Measurements from ENCODE around the gene TC2N. TPM values are rescaled to one million over a fixed set of nuclear protein-coding genes. Genes with fewer than 3 reads are reported as not detected.

The TC2N gene
- total RNA-seq, 2 donors from 2014 or later: 37.2 to 75.8 TPM

- H3K27me3 ChIP-seq (replicated peaks; ENCODE audit: insufficient read depth): no peaks in the 10 kb centered on the region
- no peak for TF ChIP-seq POLR2A (IDR thresholded peaks at IDR 0.05)
- TF ChIP-seq, protein P1, sequence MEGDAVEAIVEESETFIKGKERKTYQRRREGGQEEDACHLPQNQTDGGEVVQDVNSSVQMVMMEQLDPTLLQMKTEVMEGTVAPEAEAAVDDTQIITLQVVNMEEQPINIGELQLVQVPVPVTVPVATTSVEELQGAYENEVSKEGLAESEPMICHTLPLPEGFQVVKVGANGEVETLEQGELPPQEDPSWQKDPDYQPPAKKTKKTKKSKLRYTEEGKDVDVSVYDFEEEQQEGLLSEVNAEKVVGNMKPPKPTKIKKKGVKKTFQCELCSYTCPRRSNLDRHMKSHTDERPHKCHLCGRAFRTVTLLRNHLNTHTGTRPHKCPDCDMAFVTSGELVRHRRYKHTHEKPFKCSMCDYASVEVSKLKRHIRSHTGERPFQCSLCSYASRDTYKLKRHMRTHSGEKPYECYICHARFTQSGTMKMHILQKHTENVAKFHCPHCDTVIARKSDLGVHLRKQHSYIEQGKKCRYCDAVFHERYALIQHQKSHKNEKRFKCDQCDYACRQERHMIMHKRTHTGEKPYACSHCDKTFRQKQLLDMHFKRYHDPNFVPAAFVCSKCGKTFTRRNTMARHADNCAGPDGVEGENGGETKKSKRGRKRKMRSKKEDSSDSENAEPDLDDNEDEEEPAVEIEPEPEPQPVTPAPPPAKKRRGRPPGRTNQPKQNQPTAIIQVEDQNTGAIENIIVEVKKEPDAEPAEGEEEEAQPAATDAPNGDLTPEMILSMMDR (IDR thresholded peaks at IDR 0.05): no peak
- H3K27ac ChIP-seq: no peak overlapping the region
- H3K4me3 ChIP-seq: peak overlapping the region in 1 of 2 donors; percentile 2
- WGBS: 51% methylated on average over 6 of the region's 6 CpGs
- intact Hi-C loops (cut with DNase I): no loop called here
- DNase-seq (ENCODE audit: low spot score): no peak
- no peaks in the 10 kb centered on the region for H3K36me3 ChIP-seq
- no peaks in the 10 kb centered on the region for H3K9me3 ChIP-seq
- H3K4me1 ChIP-seq (replicated peaks): no peaks in the 10 kb centered on the region
Measured at GRCh38 chr14:91866511-91867295, 633 bp downstream of the TC2N start.

GRCh38 chr14:91866061-91866460, 1.3 kb downstream of the TC2N start:
- Histone ChIP-seq H3K4me3 (peak overlapping the region in 1 of 2 donors; percentile 2), H3K9me3 (no peaks in the 10 kb centered on the region), H3K36me3 (no peaks in the 10 kb centered on the region), H3K4me1 (replicated peaks) (no peaks in the 10 kb centered on the region), H3K27ac (no peak overlapping the region), H3K27me3 (replicated peaks; ENCODE audit: insufficient read depth) (no peaks in the 10 kb centered on the region)
- intact Hi-C loops (cut with DNase I): no loop called here
- TF ChIP-seq POLR2A (IDR thresholded peaks at IDR 0.05): no peak
- no peak for TF ChIP-seq POLR2AphosphoS5 (IDR thresholded peaks at IDR 0.05)
- TF ChIP-seq, protein P1 (IDR thresholded peaks at IDR 0.05): no peak
- DNase-seq (ENCODE audit: low spot score): no peak
- 49% methylated on average over 2 of the region's 2 CpGs for WGBS

DNA sequence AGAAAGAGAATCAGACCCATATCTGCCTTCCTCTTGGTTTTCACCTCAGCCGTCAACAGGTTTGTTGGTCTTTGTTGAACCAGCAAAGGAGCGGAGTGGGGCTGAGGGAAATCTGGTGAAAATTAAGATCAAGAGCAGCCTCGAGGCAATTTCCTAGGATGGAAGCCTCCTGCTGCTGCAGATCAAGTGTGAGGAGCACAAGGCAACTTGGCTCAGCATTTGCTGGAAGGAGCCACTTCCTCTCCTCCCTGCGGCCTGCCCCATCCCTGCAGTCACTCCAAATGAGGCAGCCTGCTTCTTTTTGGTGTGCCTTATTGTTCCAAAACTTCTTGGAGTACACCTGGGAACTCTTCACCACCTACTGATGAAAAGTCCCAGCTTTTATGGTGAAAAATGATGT, 4.9 kb downstream of the TC2N start:
- WGBS: 82% methylated on average over 4 of the region's 4 CpGs
- H3K27ac ChIP-seq: no peak overlapping the region
- no peaks in the 10 kb centered on the region for H3K27me3 ChIP-seq (replicated peaks; ENCODE audit: insufficient read depth)
- no peaks in the 10 kb centered on the region for H3K9me3 ChIP-seq
- H3K36me3 ChIP-seq: no peaks in the 10 kb centered on the region
- no peak for DNase-seq (ENCODE audit: low spot score)
- intact Hi-C loops (cut with DNase I): no loop called here
- no peaks in the 10 kb centered on the region for H3K4me1 ChIP-seq (replicated peaks)
- TF ChIP-seq POLR2A (IDR thresholded peaks at IDR 0.05) (no peak), POLR2AphosphoS5 (IDR thresholded peaks at IDR 0.05) (no peak)
- TF ChIP-seq, protein P1 (IDR thresholded peaks at IDR 0.05): no peak
- no peak overlapping the region for H3K4me3 ChIP-seq

DNA sequence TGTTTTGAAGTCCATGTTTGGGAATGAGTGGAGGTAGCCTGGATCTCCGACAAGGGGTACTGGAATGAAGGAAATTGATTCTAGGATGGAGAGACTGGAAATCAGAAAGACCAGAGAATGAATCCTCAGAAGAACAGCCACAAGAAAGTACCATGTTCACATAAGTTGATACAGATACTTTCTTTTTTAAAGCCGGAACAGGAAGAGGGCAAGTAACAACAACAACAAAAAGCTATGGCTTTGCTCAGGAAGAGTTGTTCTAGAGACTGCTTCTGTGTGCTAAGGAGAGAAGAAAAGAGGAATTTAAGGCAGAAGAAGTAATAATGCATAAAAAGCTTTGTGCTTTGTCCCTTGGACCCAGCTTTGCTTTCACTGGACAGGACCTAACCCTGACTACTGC, 6.2 kb downstream of the TC2N start:
- WGBS: 82% methylated on average over 2 of the region's 2 CpGs
- TF ChIP-seq, protein P1 (IDR thresholded peaks at IDR 0.05): no peak
- TF ChIP-seq POLR2AphosphoS5 (IDR thresholded peaks at IDR 0.05) (no peak), POLR2A (IDR thresholded peaks at IDR 0.05) (no peak)

GRCh38 chr14:91860238-91860637, 7.1 kb downstream of the TC2N start:
- H3K4me1 ChIP-seq (replicated peaks): no peaks in the 10 kb centered on the region
- no peak overlapping the region for H3K4me3 ChIP-seq
- intact Hi-C loops (cut with DNase I): no loop called here
- no peaks in the 10 kb centered on the region for H3K27me3 ChIP-seq (replicated peaks; ENCODE audit: insufficient read depth)
- no peak overlapping the region for H3K27ac ChIP-seq
- DNase-seq (ENCODE audit: low spot score): no peak
- H3K36me3 ChIP-seq: no peaks in the 10 kb centered on the region
- TF ChIP-seq POLR2AphosphoS5 (IDR thresholded peaks at IDR 0.05) (no peak), POLR2A (IDR thresholded peaks at IDR 0.05) (no peak)
- TF ChIP-seq, protein P1 (IDR thresholded peaks at IDR 0.05): no peak
- no peaks in the 10 kb centered on the region for H3K9me3 ChIP-seq

More for the DNA sequence above, 6.2 kb downstream of the TC2N start:
- Histone ChIP-seq H3K4me3 (no peak overlapping the region), H3K36me3 (no peaks in the 10 kb centered on the region), H3K9me3 (no peaks in the 10 kb centered on the region), H3K27ac (no peak overlapping the region), H3K27me3 (replicated peaks; ENCODE audit: insufficient read depth) (no peaks in the 10 kb centered on the region), H3K4me1 (replicated peaks) (no peaks in the 10 kb centered on the region)
- no peak for DNase-seq (ENCODE audit: low spot score)
- intact Hi-C loops (cut with DNase I): no loop called here

Data from prostate gland (tissue), 2 donors.